Type B pancreatic cell (in vitro differentiated cells): Measurements from ENCODE around the gene RTP1. TPM values are rescaled to one million over a fixed set of nuclear protein-coding genes. Genes with fewer than 3 reads are reported as not detected.
"Not testable (repeated sequence)": the region's sequence is repeated elsewhere in the genome, so short reads cannot be mapped to it uniquely, and the experiment has no call there.

Experiments used
- DNase-seq: peaks from one replicate; pipeline ENCODE4 v3.0.0; 2021; ENCODE audit warnings: mixed read lengths; ENCODE audit not compliant: unreplicated experiment; ENCODE audit errors: extremely low spot score
- H3K27ac Mint-ChIP-seq: 2 replicates; pipeline ENCODE4 v1.8.0; 2021; ENCODE audit warnings: mild to moderate bottlenecking, mixed read lengths
- H3K27me3 Mint-ChIP-seq: 2 replicates; pipeline ENCODE4 v1.8.0; 2021; ENCODE audit warnings: mixed read lengths
- H3K36me3 Mint-ChIP-seq: 2 replicates; pipeline ENCODE4 v1.8.0; 2021; ENCODE audit warnings: mixed read lengths
- H3K4me1 Mint-ChIP-seq: one replicate; pipeline ENCODE4 v1.8.0; 2021; ENCODE audit warnings: mixed read lengths; ENCODE audit not compliant: unreplicated experiment
- H3K4me3 Mint-ChIP-seq: 2 replicates; pipeline ENCODE4 v1.8.0; 2021; ENCODE audit warnings: mild to moderate bottlenecking, mixed read lengths
- H3K9me3 Mint-ChIP-seq: 2 replicates; pipeline ENCODE4 v1.8.0; 2021; ENCODE audit warnings: mixed read lengths
- CTCF ChIP-seq: fragments of 200-600 bp; sonication (generic); conservative IDR thresholded peaks from 2 replicates; pipeline ENCODE4 v1.5.0; 2021; ENCODE audit warnings: antibody characterized with exemption, mild to moderate bottlenecking
- total RNA-seq: library from RNA; stranded (reverse); gene quantifications from 2 replicates; pipeline ENCODE4 v1.2.1, GENCODE V29; 2021; ENCODE audit warnings: low replicate concordance

Gene RTP1
- total RNA-seq, 1 donor from 2014 or later = not detected

GRCh38 chr3:187165144-187165543 is 32.1 kb upstream of the RTP1 start:
- Mint-ChIP-seq H3K27me3 (peaks cover 11% of the 10 kb centered on the region), H3K9me3 (no peaks in the 10 kb centered on the region), H3K4me3 (no peak overlapping the region), H3K27ac (no peak overlapping the region), H3K4me1 (peaks cover 7% of the 10 kb centered on the region), H3K36me3 (no peaks in the 10 kb centered on the region)
- no peak for DNase-seq
- peak; percentile 90 for TF ChIP-seq CTCF

- Mint-ChIP-seq H3K27me3 (peaks cover 4% of the 10 kb centered on the region), H3K27ac (no peak overlapping the region), H3K36me3 (no peaks in the 10 kb centered on the region), H3K4me1 (peaks cover 7% of the 10 kb centered on the region), H3K4me3 (no peak overlapping the region), H3K9me3 (no peaks in the 10 kb centered on the region)
- no peak for TF ChIP-seq CTCF
- no peak for DNase-seq
Observed at GRCh38 chr3:187166750-187167149, 30.5 kb upstream of the RTP1 start.

- H3K4me1 Mint-ChIP-seq = peaks cover 7% of the 10 kb centered on the region
- no peak for TF ChIP-seq CTCF
- H3K36me3 Mint-ChIP-seq = no peaks in the 10 kb centered on the region
- no peak overlapping the region for H3K27ac Mint-ChIP-seq
- no peaks in the 10 kb centered on the region for H3K9me3 Mint-ChIP-seq
- peaks cover 3% of the 10 kb centered on the region for H3K27me3 Mint-ChIP-seq
- H3K4me3 Mint-ChIP-seq = no peak overlapping the region
- no peak for DNase-seq
Observed at GRCh38 chr3:187167777-187168176, 29.5 kb upstream of the RTP1 start.

- no peak for DNase-seq
Observed at GRCh38 chr3:187169231-187169960, 27.9 kb upstream of the RTP1 start.

GRCh38 chr3:187170911-187171310 is 26.4 kb upstream of the RTP1 start:
- H3K4me3 Mint-ChIP-seq, DNase-seq, H3K27me3 Mint-ChIP-seq, H3K9me3 Mint-ChIP-seq, H3K27ac Mint-ChIP-seq, H3K36me3 Mint-ChIP-seq, H3K4me1 Mint-ChIP-seq: not testable (repeated sequence)

More at GRCh38 chr3:187169231-187169960, 27.9 kb upstream of the RTP1 start:
- Mint-ChIP-seq H3K27me3 (peaks cover 3% of the 10 kb centered on the region), H3K4me1 (peaks cover 7% of the 10 kb centered on the region), H3K4me3 (no peak overlapping the region), H3K9me3 (no peaks in the 10 kb centered on the region), H3K27ac (no peak overlapping the region), H3K36me3 (no peaks in the 10 kb centered on the region)
- TF ChIP-seq CTCF = no peak

GRCh38 chr3:187172929-187173328 is 24.4 kb upstream of the RTP1 start:
- Mint-ChIP-seq H3K27ac (no peak overlapping the region), H3K36me3 (no peaks in the 10 kb centered on the region)

More at GRCh38 chr3:187172929-187173328, 24.4 kb upstream of the RTP1 start:
- no peak for TF ChIP-seq CTCF
- H3K27me3 Mint-ChIP-seq = peaks cover 3% of the 10 kb centered on the region
- H3K4me3 Mint-ChIP-seq = no peak overlapping the region
- H3K9me3 Mint-ChIP-seq = no peaks in the 10 kb centered on the region
- DNase-seq = no peak
- no peaks in the 10 kb centered on the region for H3K4me1 Mint-ChIP-seq
